Lower leg skin (tissue), 3 donors: ENCODE measurements around the gene PRKAR1B.

ENCODE experiments used
- POLR2A ChIP-seq, 2 donors: fragments of 450-650 bp; IDR thresholded peaks; one replicate each; pipeline ENCODE4 v1.6.1; 2016 to 2017; ENCODE audit warnings: antibody characterized with exemption in 2 of 2, mild to moderate bottlenecking in 1 of 2, moderate library complexity in 1 of 2
- TF ChIP-seq, protein P1 (sequence below), 3 donors: fragments of 450-650 bp; IDR thresholded peaks; one replicate each; pipeline ENCODE4 v1.5.1; 2016; ENCODE audit warnings: antibody characterized with exemption in 3 of 3, mild to moderate bottlenecking in 3 of 3, moderate library complexity in 2 of 3

DNA sequence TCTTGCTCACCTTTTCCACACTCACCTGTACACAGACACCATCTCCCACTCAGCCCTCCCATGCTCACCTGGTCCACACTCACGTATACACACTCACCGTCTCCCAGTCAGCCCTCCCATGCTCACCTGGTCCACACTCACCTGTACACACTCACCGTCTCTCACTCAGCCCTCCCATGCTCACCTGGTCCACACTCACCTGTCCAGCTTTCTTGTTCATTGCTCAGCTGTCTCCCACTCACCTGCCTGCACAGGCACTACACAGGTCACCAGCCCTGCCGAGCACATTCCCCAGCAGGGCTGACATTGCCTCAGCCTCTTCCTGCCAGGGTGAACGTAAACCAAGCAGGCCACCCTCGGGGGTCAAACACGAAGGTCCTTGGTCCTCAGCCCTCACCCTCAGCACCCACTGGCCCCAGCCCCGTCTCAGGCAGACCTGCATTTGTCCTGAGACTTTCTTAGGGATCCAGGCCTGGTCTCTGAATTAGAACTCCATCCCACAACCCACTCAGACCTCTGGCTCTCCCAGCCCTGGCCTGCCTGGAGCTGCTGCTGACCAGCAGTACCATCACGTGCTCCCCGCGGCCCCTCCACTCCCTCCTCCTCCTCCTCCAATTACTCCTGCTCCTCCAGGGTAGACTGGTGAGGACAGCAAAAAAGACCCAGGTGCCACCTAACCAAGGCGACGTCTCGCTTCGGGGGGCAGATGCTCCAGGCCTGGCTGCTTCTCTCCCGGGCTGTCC lies 13.4 kb downstream of the PRKAR1B start:
- TF ChIP-seq, protein P1, sequence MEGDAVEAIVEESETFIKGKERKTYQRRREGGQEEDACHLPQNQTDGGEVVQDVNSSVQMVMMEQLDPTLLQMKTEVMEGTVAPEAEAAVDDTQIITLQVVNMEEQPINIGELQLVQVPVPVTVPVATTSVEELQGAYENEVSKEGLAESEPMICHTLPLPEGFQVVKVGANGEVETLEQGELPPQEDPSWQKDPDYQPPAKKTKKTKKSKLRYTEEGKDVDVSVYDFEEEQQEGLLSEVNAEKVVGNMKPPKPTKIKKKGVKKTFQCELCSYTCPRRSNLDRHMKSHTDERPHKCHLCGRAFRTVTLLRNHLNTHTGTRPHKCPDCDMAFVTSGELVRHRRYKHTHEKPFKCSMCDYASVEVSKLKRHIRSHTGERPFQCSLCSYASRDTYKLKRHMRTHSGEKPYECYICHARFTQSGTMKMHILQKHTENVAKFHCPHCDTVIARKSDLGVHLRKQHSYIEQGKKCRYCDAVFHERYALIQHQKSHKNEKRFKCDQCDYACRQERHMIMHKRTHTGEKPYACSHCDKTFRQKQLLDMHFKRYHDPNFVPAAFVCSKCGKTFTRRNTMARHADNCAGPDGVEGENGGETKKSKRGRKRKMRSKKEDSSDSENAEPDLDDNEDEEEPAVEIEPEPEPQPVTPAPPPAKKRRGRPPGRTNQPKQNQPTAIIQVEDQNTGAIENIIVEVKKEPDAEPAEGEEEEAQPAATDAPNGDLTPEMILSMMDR (IDR thresholded peaks at IDR 0.05): no peak
- TF ChIP-seq POLR2A (IDR thresholded peaks at IDR 0.05): no peak
